GM12891 (cell line): Measurements from ENCODE around the gene CANT1.

Experiments used
- DNase-seq: peaks from one replicate; pipeline ENCODE4 v3.0.0; 2011; ENCODE audit warnings: low spot score; ENCODE audit not compliant: insufficient read length
- FAIRE-seq: peaks from 2 replicates; lab custom pipeline; 2011; peaks lifted over from hg19 to GRCh38; lab: Jason Lieb, UNC
- PAX5 ChIP-seq: IDR thresholded peaks from 2 replicates; pipeline ENCODE4 v1.6.1; 2011; ENCODE audit warnings: low read length, moderate library complexity, mild to moderate bottlenecking; ENCODE audit not compliant: insufficient read depth, severe bottlenecking
- POLR2A ChIP-seq: IDR thresholded peaks from 2 replicates; pipeline ENCODE4 v1.6.1; 2011; ENCODE audit warnings: low read depth, low read length, control low read depth
- POLR2AphosphoS5 ChIP-seq: IDR thresholded peaks from 2 replicates; pipeline ENCODE4 v1.6.1; 2011; ENCODE audit warnings: low read depth, low read length, control low read depth
- POU2F2 ChIP-seq: IDR thresholded peaks from 2 replicates; pipeline ENCODE4 v1.6.1; 2011; ENCODE audit warnings: low read depth, mild to moderate bottlenecking, control low read depth, low read length, moderate library complexity
- SPI1 ChIP-seq: IDR thresholded peaks from 2 replicates; pipeline ENCODE4 v1.6.1; 2011; ENCODE audit warnings: low read depth, low read length, control low read depth
- TAF1 ChIP-seq: IDR thresholded peaks from 2 replicates; pipeline ENCODE4 v1.6.1; 2011; ENCODE audit warnings: low read depth, low read length, control low read depth

CANT1 gene

GRCh38 chr17:79045001-79045729 lies 35.6 kb upstream of the CANT1 start:
- DNase-seq (no peak), FAIRE-seq (no peak)
- TF ChIP-seq POU2F2 (no peak), TAF1 (no peak)

DNA sequence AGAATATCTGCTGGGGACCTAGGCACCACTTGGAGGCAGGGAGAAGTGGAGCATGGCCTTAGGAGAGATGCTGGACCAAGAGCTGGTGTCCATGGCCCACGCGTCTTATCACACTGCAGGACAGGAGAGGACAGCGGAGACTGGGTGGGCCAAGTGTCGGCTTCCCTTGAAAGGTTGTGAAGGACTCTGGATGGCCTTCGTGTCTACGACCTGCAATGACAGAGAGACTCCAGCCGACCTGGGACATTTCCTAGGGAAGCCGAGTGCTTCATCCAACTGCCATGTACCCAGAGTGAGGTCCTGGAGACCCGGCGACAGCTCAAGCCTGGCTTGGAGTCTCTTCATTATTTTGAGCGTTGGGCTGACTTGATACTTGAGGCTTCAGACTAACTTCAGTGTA lies 34.9 kb upstream of the CANT1 start:
- DNase-seq (no peak), FAIRE-seq (no peak)
- TF ChIP-seq POU2F2 (no peak), PAX5 (no peak), POLR2A (no peak), POLR2AphosphoS5 (no peak), TAF1 (no peak), SPI1 (no peak)

DNA sequence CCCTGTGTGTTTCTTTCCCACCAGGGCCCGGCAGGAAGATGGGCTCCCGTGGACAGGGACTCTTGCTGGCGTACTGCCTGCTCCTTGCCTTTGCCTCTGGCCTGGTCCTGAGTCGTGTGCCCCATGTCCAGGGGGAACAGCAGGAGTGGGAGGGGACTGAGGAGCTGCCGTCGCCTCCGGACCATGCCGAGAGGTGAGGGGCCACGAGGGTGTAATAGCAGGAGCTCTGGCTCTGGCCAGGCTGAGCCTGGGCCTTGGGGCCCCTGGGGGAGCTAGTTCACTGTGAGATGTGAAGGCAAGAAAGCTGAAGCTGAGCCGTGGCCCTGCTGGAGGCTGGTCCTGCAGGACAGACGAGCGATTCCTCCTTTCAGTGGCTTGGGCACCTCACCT lies 34.4 kb upstream of the CANT1 start:
- no peak for TF ChIP-seq PAX5
- FAIRE-seq, result no peak

DNA sequence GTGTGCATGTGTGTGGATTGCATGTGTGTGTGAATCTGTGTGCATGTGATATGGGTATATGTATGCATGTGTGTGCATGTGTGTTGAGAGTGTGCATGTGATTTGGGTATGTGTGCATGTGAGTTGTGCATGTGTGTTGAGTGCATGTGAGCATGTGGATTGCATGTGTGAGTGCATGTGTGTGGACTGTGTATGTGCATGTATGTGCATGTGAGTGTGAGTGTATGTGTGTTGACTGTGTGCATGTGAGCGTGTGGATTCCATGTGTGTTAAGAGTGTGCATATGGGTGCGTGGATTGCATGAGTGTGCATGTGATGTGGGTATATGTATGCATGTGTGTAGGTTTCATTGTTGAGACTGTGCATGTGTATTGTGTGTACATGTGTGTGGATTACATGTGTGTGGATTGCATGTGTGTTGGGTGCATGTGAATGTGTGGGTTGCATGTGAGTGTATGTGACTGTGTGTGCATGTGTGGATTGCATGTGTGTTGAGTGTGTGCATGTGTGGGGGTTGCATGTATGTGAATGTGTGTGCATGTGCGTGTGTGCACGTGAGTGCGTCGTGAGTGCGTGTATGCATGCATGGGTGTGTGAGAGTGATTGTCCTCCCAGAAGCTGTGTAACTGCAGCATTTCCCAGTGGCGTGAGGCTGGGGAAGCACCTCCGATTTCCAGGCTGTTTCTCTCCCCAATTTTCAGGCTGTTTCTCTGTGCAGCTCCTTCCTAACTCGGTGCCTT lies 33.8 kb upstream of the CANT1 start:
- FAIRE-seq (peak; percentile 79), DNase-seq (no peak)
- TF ChIP-seq TAF1 (no peak), POLR2A (no peak), POLR2AphosphoS5 (no peak), PAX5 (no peak), POU2F2 (no peak), SPI1 (no peak)

More for the DNA sequence above, 34.4 kb upstream of the CANT1 start:
- no peak for DNase-seq

- peak; percentile 69 for DNase-seq
- no peak for TF ChIP-seq POLR2AphosphoS5
- no peak for TF ChIP-seq POU2F2
- no peak for TF ChIP-seq TAF1
- no peak for TF ChIP-seq SPI1
- TF ChIP-seq POLR2A, result no peak
- no peak for TF ChIP-seq PAX5
- peak; percentile 71 for FAIRE-seq
These were observed 33.0 kb upstream of the CANT1 start for GRCh38 chr17:79042421-79043190.

GRCh38 chr17:79041723-79042420 lies 32.3 kb upstream of the CANT1 start:
- DNase-seq (no peak), FAIRE-seq (no peak)
- no peak for TF ChIP-seq SPI1
- TF ChIP-seq POLR2AphosphoS5, result no peak
- no peak for TF ChIP-seq POLR2A
- no peak for TF ChIP-seq POU2F2
- no peak for TF ChIP-seq PAX5
- no peak for TF ChIP-seq TAF1

- DNase-seq (no peak), FAIRE-seq (no peak)
- no peak for TF ChIP-seq PAX5
- no peak for TF ChIP-seq POU2F2
- TF ChIP-seq SPI1, result no peak
- TF ChIP-seq TAF1, result no peak
- TF ChIP-seq POLR2AphosphoS5, result no peak
- no peak for TF ChIP-seq POLR2A
These were observed 31.5 kb upstream of the CANT1 start for GRCh38 chr17:79041041-79041570.

- DNase-seq, result no peak
These were observed 30.3 kb upstream of the CANT1 start for GRCh38 chr17:79039886-79040285.

More at GRCh38 chr17:79039886-79040285, 30.3 kb upstream of the CANT1 start:
- TF ChIP-seq POU2F2, result no peak
- no peak for TF ChIP-seq PAX5
- TF ChIP-seq TAF1, result no peak
- TF ChIP-seq POLR2A, result no peak
- no peak for TF ChIP-seq SPI1
- TF ChIP-seq POLR2AphosphoS5, result no peak
- no peak for FAIRE-seq
